Measurements from ENCODE around the gene CIAO1.
"Not testable (repeated sequence)": the region's sequence is repeated elsewhere in the genome, so short reads cannot be mapped to it uniquely, and the experiment has no call there.

CIAO1 gene

GRCh38 chr2:96248624-96249023, 17.4 kb upstream of the CIAO1 start:
- Histone ChIP-seq H3K27ac (ENCODE audit: low read depth, low read length) (no peak overlapping the region), H3K4me1 (ENCODE audit: control insufficient read depth in 5 of 5, insufficient read depth in 5 of 5, low read length in 5 of 5) (peaks cover 4 to 53% (median 45%) of the 10 kb centered on the region in 5 donors), H3K27me3 (ENCODE audit: control insufficient read depth in 5 of 5, insufficient read depth in 4 of 5, low read length in 5 of 5) (no peaks in the 10 kb centered on the region), H3K4me3 (ENCODE audit: low read depth in 1 of 5, low read length in 5 of 5) (no peak overlapping the region), H3K36me3 (ENCODE audit: control insufficient read depth in 5 of 5, insufficient read depth in 5 of 5, low read length in 5 of 5) (peaks cover 0 to 21% (median 20%) of the 10 kb centered on the region in 5 donors), H3K9ac (ENCODE audit: low read length in 5 of 5) (no peak overlapping the region), H3K9me3 (ENCODE audit: control insufficient read depth in 5 of 5, low read length in 5 of 5) (no peaks in the 10 kb centered on the region)

DNA sequence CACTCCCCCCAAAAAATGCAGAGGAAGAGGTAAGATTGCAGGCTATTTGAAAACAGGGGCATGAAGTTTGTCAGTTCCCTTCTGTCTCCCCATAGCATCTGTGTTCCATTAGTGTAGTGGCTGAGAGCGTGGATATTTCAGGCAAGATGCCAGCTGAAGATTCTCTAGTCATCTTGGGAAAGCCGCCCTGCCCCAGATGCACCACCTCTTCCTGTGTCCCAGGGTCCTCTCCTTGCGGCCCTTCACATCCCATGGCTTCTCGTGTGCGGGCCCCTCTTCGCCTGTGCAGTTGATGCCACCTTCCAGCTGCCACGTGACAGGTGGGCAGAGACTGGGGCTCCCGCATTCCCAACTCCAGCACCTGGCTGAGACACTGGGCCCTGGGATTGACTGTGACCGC, 16.4 kb upstream of the CIAO1 start:
- H3K4me1 ChIP-seq (ENCODE audit: control insufficient read depth in 5 of 5, insufficient read depth in 5 of 5, low read length in 5 of 5), result peaks cover 7 to 62% (median 52%) of the 10 kb centered on the region in 5 donors
- no peaks in the 10 kb centered on the region for H3K27me3 ChIP-seq (ENCODE audit: control insufficient read depth in 5 of 5, insufficient read depth in 4 of 5, low read length in 5 of 5)
- peaks cover 0 to 31% (median 30%) of the 10 kb centered on the region in 5 donors for H3K36me3 ChIP-seq (ENCODE audit: control insufficient read depth in 5 of 5, insufficient read depth in 5 of 5, low read length in 5 of 5)
- peak overlapping the region in 1 of 5 donors; percentile 26 for H3K9ac ChIP-seq (ENCODE audit: low read length in 5 of 5)
- H3K4me3 ChIP-seq (ENCODE audit: low read depth in 1 of 5, low read length in 5 of 5), result no peak overlapping the region
- H3K9me3 ChIP-seq (ENCODE audit: control insufficient read depth in 5 of 5, low read length in 5 of 5), result no peaks in the 10 kb centered on the region
- H3K27ac ChIP-seq (ENCODE audit: low read depth, low read length), result peak overlapping the region; percentile 44

GRCh38 chr2:96250188-96250587, 15.8 kb upstream of the CIAO1 start:
- no peak overlapping the region for H3K9ac ChIP-seq (ENCODE audit: low read length in 5 of 5)
- H3K27me3 ChIP-seq (ENCODE audit: control insufficient read depth in 5 of 5, insufficient read depth in 4 of 5, low read length in 5 of 5), result no peaks in the 10 kb centered on the region
- no peaks in the 10 kb centered on the region for H3K9me3 ChIP-seq (ENCODE audit: control insufficient read depth in 5 of 5, low read length in 5 of 5)
- H3K4me1 ChIP-seq (ENCODE audit: control insufficient read depth in 5 of 5, insufficient read depth in 5 of 5, low read length in 5 of 5), result peaks cover 12 to 63% (median 53%) of the 10 kb centered on the region in 5 donors
- H3K4me3 ChIP-seq (ENCODE audit: low read depth in 1 of 5, low read length in 5 of 5), result no peak overlapping the region
- H3K36me3 ChIP-seq (ENCODE audit: control insufficient read depth in 5 of 5, insufficient read depth in 5 of 5, low read length in 5 of 5), result peaks cover 2 to 37% (median 35%) of the 10 kb centered on the region in 5 donors
- peak overlapping the region; percentile 44 for H3K27ac ChIP-seq (ENCODE audit: low read depth, low read length)

DNA sequence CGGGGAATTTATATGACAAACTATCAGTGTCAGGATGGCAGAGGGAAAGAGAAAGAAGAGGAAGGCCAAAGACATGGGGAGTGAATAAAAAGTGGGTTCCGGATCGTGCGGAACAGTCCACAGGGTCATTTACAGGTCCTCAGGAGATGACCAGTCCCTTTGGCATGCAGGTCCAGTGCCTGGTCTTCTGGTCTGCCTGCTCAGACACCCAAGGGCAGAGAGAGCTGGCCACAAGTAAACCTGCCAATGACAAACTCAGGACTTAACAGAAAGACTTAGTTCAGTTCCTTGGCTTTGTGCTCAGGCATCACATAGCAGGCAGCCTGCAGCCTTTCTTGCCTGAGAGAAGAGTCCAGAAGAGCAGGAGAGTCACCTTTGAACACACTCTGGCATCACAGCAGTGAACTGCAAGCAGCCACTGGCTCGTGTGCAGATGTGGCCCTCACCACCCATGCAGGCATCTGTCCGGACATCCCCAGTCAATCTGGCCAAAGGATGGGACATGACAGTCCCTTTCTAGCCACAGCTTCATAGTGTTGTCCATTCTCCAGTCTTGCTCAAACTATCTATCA, 14.2 kb upstream of the CIAO1 start:
- H3K4me3 ChIP-seq (ENCODE audit: low read depth in 1 of 5, low read length in 5 of 5), result no peak overlapping the region
- peak overlapping the region; percentile 44 for H3K27ac ChIP-seq (ENCODE audit: low read depth, low read length)
- H3K9ac ChIP-seq (ENCODE audit: low read length in 5 of 5), result no peak overlapping the region
- peaks cover 3 to 46% (median 38%) of the 10 kb centered on the region in 5 donors for H3K36me3 ChIP-seq (ENCODE audit: control insufficient read depth in 5 of 5, insufficient read depth in 5 of 5, low read length in 5 of 5)
- H3K9me3 ChIP-seq (ENCODE audit: control insufficient read depth in 5 of 5, low read length in 5 of 5), result no peaks in the 10 kb centered on the region
- peaks cover 10 to 58% (median 43%) of the 10 kb centered on the region in 5 donors for H3K4me1 ChIP-seq (ENCODE audit: control insufficient read depth in 5 of 5, insufficient read depth in 5 of 5, low read length in 5 of 5)
- no peaks in the 10 kb centered on the region for H3K27me3 ChIP-seq (ENCODE audit: control insufficient read depth in 5 of 5, insufficient read depth in 4 of 5, low read length in 5 of 5)

DNA sequence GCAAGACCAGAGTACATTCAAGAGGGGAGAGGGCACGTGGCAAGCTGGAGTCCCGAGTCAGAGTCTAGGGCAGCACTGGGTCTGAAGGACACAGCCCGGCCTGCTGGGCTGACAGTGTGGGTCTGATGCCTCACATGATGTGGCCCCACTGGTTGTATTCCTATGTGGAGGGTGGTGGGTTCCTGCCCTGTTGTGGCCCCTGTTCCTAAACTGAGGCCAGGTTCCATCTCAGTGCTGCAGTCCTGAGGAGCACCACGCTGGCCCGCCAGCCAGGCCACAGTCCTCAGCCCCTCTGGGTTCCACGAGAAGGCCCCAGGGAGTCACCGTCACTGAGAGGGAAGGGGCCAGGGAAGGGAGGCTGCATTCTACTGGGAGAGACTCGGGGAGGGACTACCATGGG, 13.5 kb upstream of the CIAO1 start:
- Histone ChIP-seq H3K36me3 (ENCODE audit: control insufficient read depth in 5 of 5, insufficient read depth in 5 of 5, low read length in 5 of 5) (peaks cover 3 to 46% (median 38%) of the 10 kb centered on the region in 5 donors), H3K9ac (ENCODE audit: low read length in 5 of 5) (peak overlapping the region in 1 of 5 donors; percentile 2), H3K4me1 (ENCODE audit: control insufficient read depth in 5 of 5, insufficient read depth in 5 of 5, low read length in 5 of 5) (peaks cover 10 to 61% (median 48%) of the 10 kb centered on the region in 5 donors), H3K27ac (ENCODE audit: low read depth, low read length) (no peak overlapping the region), H3K9me3 (ENCODE audit: control insufficient read depth in 5 of 5, low read length in 5 of 5) (no peaks in the 10 kb centered on the region), H3K27me3 (ENCODE audit: control insufficient read depth in 5 of 5, insufficient read depth in 4 of 5, low read length in 5 of 5) (no peaks in the 10 kb centered on the region), H3K4me3 (ENCODE audit: low read depth in 1 of 5, low read length in 5 of 5) (no peak overlapping the region)

DNA sequence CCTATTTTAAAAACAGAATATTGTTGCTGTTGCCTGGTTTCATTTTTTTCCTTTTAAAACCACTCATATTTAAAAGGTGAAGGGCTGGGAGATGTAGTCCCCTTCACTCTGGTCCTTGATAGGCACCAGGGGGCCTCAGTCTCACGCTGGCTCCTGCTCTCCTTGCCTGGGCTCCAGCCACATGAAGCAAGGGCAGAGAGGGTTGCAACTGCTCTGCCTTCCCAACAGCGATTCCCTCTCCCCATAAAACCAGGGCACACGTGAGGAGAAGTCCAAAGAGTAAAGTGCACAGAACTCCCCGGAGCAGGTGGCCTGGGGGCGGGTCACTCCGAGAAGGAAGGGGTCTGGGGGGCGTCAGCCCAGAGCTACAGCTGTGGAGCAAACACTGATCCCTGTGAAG, 13.0 kb upstream of the CIAO1 start:
- peaks cover 3 to 46% (median 38%) of the 10 kb centered on the region in 5 donors for H3K36me3 ChIP-seq (ENCODE audit: control insufficient read depth in 5 of 5, insufficient read depth in 5 of 5, low read length in 5 of 5)
- H3K27me3 ChIP-seq (ENCODE audit: control insufficient read depth in 5 of 5, insufficient read depth in 4 of 5, low read length in 5 of 5), result no peaks in the 10 kb centered on the region
- H3K9ac ChIP-seq (ENCODE audit: low read length in 5 of 5), result no peak overlapping the region
- no peak overlapping the region for H3K27ac ChIP-seq (ENCODE audit: low read depth, low read length)
- H3K9me3 ChIP-seq (ENCODE audit: control insufficient read depth in 5 of 5, low read length in 5 of 5), result no peaks in the 10 kb centered on the region
- H3K4me3 ChIP-seq (ENCODE audit: low read depth in 1 of 5, low read length in 5 of 5), result no peak overlapping the region
- peaks cover 12 to 65% (median 53%) of the 10 kb centered on the region in 5 donors for H3K4me1 ChIP-seq (ENCODE audit: control insufficient read depth in 5 of 5, insufficient read depth in 5 of 5, low read length in 5 of 5)

DNA sequence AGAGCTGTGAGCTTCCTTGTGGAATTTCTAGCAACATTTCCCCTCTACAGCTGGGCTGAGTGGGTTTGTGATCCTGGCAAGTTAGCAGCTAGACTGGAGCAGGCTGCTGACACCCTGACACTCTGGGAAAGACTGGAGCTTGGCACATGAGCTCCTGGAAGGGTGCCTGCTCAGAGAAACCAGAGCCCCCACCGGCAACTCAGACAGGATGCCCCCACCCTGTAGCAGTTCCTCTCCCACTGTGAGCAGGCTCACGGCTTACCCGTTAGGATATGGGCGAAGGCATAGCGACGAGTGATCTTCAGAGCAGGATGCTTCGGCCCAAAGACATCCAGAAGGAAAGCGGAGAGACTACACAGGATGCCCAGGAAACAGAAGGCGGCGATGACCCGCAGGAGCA, 11.5 kb upstream of the CIAO1 start:
- Histone ChIP-seq H3K9ac (ENCODE audit: low read length in 5 of 5) (peak overlapping the region in 1 of 5 donors; percentile 6), H3K9me3 (ENCODE audit: control insufficient read depth in 5 of 5, low read length in 5 of 5) (no peaks in the 10 kb centered on the region), H3K27me3 (ENCODE audit: control insufficient read depth in 5 of 5, insufficient read depth in 4 of 5, low read length in 5 of 5) (no peaks in the 10 kb centered on the region), H3K36me3 (ENCODE audit: control insufficient read depth in 5 of 5, insufficient read depth in 5 of 5, low read length in 5 of 5) (peaks cover 3 to 50% (median 40%) of the 10 kb centered on the region in 5 donors), H3K27ac (ENCODE audit: low read depth, low read length) (peak overlapping the region; percentile 5), H3K4me3 (ENCODE audit: low read depth in 1 of 5, low read length in 5 of 5) (no peak overlapping the region), H3K4me1 (ENCODE audit: control insufficient read depth in 5 of 5, insufficient read depth in 5 of 5, low read length in 5 of 5) (peaks cover 25 to 77% (median 65%) of the 10 kb centered on the region in 5 donors)

DNA sequence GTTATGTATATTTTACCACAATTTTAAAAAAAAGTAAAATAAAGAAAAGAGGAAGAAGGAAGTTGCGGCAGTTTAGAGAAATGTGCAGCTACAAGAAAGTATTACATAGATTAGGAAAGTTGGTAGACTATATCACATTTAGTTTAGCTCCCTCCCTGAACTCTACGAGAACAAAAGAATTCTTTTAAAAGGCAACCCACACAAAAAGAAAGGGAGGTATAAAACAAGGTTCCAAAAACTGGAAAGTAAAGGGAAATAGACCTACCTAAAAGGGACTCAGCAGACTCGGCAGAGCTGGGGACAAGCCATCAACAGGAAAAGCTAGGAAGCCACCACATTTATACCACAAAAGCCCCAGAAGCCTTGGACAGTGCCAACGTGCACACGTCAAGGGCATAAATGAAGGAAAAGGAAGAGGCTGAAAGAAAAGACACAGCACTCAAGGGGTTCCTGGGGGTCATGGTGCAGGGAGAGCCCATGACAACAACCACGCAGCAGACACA, 9.4 kb upstream of the CIAO1 start:
- H3K9me3 ChIP-seq (ENCODE audit: control insufficient read depth in 5 of 5, low read length in 5 of 5), result no peaks in the 10 kb centered on the region
- peak overlapping the region in 1 of 5 donors; percentile 45 for H3K9ac ChIP-seq (ENCODE audit: low read length in 5 of 5)
- H3K36me3 ChIP-seq (ENCODE audit: control insufficient read depth in 5 of 5, insufficient read depth in 5 of 5, low read length in 5 of 5), result peaks cover 3 to 52% (median 42%) of the 10 kb centered on the region in 5 donors
- no peaks in the 10 kb centered on the region for H3K27me3 ChIP-seq (ENCODE audit: control insufficient read depth in 5 of 5, insufficient read depth in 4 of 5, low read length in 5 of 5)
- peak overlapping the region; percentile 94 for H3K27ac ChIP-seq (ENCODE audit: low read depth, low read length)
- peaks cover 33 to 82% (median 73%) of the 10 kb centered on the region in 5 donors for H3K4me1 ChIP-seq (ENCODE audit: control insufficient read depth in 5 of 5, insufficient read depth in 5 of 5, low read length in 5 of 5)
- no peak overlapping the region for H3K4me3 ChIP-seq (ENCODE audit: low read depth in 1 of 5, low read length in 5 of 5)

DNA sequence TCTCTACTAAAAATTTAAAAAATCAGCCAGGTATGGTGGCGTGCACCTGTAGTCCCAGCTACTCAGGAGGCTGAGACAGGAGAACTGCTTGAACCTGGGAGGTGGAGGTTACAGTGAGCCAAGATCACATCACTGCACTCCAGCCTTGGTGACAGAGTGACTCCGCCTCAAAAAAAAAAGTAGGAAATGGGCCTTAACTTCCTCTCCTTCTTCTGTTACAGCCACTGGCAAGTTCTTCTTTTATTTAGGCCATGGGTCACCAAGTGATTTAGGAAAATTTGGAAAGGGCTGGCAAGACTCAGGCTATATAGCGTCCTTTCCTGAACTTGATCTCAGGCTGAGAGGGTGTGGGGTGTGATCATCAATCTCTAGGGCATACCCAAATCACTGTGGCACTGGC, 8.3 kb upstream of the CIAO1 start:
- Histone ChIP-seq H3K4me1 (ENCODE audit: control insufficient read depth in 5 of 5, insufficient read depth in 5 of 5, low read length in 5 of 5) (peaks cover 30 to 84% (median 70%) of the 10 kb centered on the region in 5 donors), H3K36me3 (ENCODE audit: control insufficient read depth in 5 of 5, insufficient read depth in 5 of 5, low read length in 5 of 5) (peaks cover 3 to 47% (median 33%) of the 10 kb centered on the region in 5 donors), H3K27ac (ENCODE audit: low read depth, low read length) (peak overlapping the region; percentile 94), H3K9ac (ENCODE audit: low read length in 5 of 5) (peak overlapping the region in 4 of 5 donors; percentile 48 to 63 (median 53)), H3K4me3 (ENCODE audit: low read depth in 1 of 5, low read length in 5 of 5) (peak overlapping the region in 1 of 5 donors; percentile 14)
- not testable (repeated sequence) for H3K27me3 ChIP-seq (ENCODE audit: control insufficient read depth in 5 of 5, insufficient read depth in 4 of 5, low read length in 5 of 5); H3K9me3 ChIP-seq (ENCODE audit: control insufficient read depth in 5 of 5, low read length in 5 of 5)

DNA sequence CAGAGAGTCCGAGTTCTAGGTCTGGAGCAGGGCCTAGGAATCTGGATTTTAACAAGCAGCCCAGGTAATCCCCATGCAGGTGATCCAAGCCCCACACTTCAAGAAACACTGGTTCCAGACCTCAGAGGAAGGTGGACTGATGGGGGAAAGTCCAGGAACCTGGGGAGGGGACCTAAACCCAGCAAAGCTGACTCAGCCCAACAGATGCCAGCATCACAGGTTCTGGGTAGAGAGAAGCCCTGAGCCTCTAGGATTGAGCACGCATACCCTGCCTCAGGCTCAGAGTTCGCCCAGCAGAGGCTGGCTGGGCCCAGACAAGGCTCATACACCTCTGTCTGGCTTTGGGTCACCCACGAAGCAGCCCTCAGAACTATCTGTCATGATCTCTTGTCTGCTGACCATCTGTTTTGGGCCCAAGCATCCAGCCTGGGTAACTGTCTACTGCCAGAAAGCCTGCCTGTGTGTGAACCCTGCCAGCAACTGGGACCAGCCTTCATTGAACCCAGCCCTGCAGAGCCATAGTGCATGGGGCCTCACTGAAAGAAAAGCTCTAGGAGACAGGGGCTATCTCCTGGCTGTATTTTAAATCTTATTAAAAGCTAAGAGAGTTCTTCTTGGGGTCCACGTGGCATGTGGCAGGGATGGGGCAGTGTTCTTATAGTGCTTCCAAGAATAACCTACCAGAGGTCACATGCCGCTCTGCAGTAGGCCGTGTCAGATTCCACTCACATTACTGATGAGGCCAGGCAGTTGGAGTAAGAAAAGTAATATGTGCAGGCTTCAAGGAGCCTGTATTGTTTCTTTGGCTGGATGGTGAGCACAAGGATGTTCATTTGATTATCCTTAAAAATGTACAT, 7.6 kb upstream of the CIAO1 start:
- Histone ChIP-seq H3K27me3 (ENCODE audit: control insufficient read depth in 5 of 5, insufficient read depth in 4 of 5, low read length in 5 of 5) (no peaks in the 10 kb centered on the region), H3K4me1 (ENCODE audit: control insufficient read depth in 5 of 5, insufficient read depth in 5 of 5, low read length in 5 of 5) (peaks cover 30 to 83% (median 69%) of the 10 kb centered on the region in 5 donors), H3K9ac (ENCODE audit: low read length in 5 of 5) (peak overlapping the region in 4 of 5 donors; percentile 48 to 63 (median 53)), H3K4me3 (ENCODE audit: low read depth in 1 of 5, low read length in 5 of 5) (peak overlapping the region in 1 of 5 donors; percentile 14), H3K9me3 (ENCODE audit: control insufficient read depth in 5 of 5, low read length in 5 of 5) (no peaks in the 10 kb centered on the region), H3K27ac (ENCODE audit: low read depth, low read length) (peak overlapping the region; percentile 94), H3K36me3 (ENCODE audit: control insufficient read depth in 5 of 5, insufficient read depth in 5 of 5, low read length in 5 of 5) (peaks cover 3 to 41% (median 26%) of the 10 kb centered on the region in 5 donors)

All from subcutaneous abdominal adipose tissue (tissue), 5 donors.